ENCODE results near the gene GPR15. TPM values are rescaled to one million over a fixed set of nuclear protein-coding genes. Genes with fewer than 3 reads are reported as not detected.

Gene GPR15
- total and polyA plus RNA-seq, 2 donors (not counting 1 experiment from before 2014, with no cell fraction given), result under 0.01 TPM; not detected in 1

DNA sequence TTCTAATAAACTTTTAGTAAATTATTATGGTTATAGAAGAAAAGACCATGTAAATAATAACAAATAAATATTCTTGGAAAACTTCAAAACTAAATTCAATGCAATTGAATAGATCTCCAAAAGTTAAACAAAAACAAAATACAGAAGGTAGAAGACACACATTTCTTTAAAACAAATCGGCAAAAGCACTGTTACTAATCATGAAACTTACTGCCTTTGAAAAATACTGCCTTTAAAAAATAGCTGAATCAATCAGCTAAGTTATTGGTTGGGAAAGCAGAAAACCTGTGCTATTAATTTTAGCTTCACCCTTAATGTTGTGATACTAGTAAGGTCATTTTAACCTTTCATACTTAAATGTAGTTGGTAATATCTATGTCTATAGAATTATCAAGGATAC, 3.0 kb downstream of the GPR15 start:
- TF ChIP-seq, protein P1, sequence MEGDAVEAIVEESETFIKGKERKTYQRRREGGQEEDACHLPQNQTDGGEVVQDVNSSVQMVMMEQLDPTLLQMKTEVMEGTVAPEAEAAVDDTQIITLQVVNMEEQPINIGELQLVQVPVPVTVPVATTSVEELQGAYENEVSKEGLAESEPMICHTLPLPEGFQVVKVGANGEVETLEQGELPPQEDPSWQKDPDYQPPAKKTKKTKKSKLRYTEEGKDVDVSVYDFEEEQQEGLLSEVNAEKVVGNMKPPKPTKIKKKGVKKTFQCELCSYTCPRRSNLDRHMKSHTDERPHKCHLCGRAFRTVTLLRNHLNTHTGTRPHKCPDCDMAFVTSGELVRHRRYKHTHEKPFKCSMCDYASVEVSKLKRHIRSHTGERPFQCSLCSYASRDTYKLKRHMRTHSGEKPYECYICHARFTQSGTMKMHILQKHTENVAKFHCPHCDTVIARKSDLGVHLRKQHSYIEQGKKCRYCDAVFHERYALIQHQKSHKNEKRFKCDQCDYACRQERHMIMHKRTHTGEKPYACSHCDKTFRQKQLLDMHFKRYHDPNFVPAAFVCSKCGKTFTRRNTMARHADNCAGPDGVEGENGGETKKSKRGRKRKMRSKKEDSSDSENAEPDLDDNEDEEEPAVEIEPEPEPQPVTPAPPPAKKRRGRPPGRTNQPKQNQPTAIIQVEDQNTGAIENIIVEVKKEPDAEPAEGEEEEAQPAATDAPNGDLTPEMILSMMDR (conservative IDR thresholded peaks at IDR 0.05 in 1 of 2, IDR thresholded peaks at IDR 0.05 in 1 of 2; ENCODE audit: low read depth in 1 of 2, low read length in 2 of 2), result no peak
- no peak for TF ChIP-seq EZH2 (IDR thresholded peaks at IDR 0.05; ENCODE audit: low read length, missing control alignments)
- no peaks in the 10 kb centered on the region for H3K4me1 ChIP-seq (ENCODE audit: control insufficient read depth, extremely low read depth, insufficient read depth, low read length)
- H3K4me2 ChIP-seq (ENCODE audit: extremely low read depth, insufficient read depth, low read length), result no peak overlapping the region
- H3K79me2 ChIP-seq (ENCODE audit: control insufficient read depth, insufficient read depth, low read length), result no peaks in the 10 kb centered on the region
- no peak for DNase-seq (ENCODE audit: low read depth in 2 of 2)
- H3K4me3 ChIP-seq (replicated peaks in 1 of 4; ENCODE audit: control extremely low read depth in 1 of 4, insufficient read depth in 1 of 4, low read depth in 3 of 4, low read length in 4 of 4), result no peak overlapping the region
- H2AFZ ChIP-seq (ENCODE audit: low read length), result no peak overlapping the region
- H4K20me1 ChIP-seq (ENCODE audit: control insufficient read depth, extremely low read depth, insufficient read depth, low read length), result no peaks in the 10 kb centered on the region
- H3K27ac ChIP-seq (ENCODE audit: insufficient read depth, low read length), result no peak overlapping the region
- no peak overlapping the region for H3K9ac ChIP-seq (ENCODE audit: insufficient read depth, low read length)
- H3K9me3 ChIP-seq (ENCODE audit: control insufficient read depth, insufficient read depth, low read depth, low read length), result no peaks in the 10 kb centered on the region
- H3K36me3 ChIP-seq (ENCODE audit: control insufficient read depth, insufficient read depth, low read length), result no peaks in the 10 kb centered on the region
- H3K27me3 ChIP-seq (ENCODE audit: control insufficient read depth, insufficient read depth, low read length), result no peaks in the 10 kb centered on the region

DNA sequence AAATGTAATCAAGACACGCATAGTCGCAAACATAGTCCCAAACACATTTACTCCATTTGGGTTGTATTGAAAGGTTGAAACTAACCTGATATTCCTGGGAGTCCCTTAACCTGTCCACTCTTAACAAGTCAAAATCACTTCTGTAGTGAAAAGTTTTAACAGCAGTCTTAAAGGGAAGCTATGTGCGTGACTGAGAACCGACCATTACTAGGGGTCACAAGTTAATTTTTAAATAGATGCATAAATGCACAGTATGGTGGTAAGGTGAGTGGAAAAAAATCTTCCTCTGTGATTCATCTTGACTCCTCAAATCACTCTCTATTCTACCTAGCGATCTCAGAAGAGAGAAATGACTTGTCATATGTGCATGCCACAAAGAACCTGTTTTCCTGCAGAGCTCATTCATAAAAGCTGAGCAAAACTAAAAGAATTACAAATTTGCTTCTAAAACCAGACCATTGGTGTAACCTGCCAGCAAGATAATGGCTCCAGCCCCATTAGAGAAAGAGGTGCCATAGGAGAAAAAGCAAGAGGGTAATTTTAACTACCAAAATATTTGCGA, 4.8 kb downstream of the GPR15 start:
- Histone ChIP-seq H2AFZ (ENCODE audit: low read length) (no peak overlapping the region), H3K4me3 (replicated peaks in 1 of 4; ENCODE audit: control extremely low read depth in 1 of 4, insufficient read depth in 1 of 4, low read depth in 3 of 4, low read length in 4 of 4) (no peak overlapping the region), H4K20me1 (ENCODE audit: control insufficient read depth, extremely low read depth, insufficient read depth, low read length) (no peaks in the 10 kb centered on the region), H3K27me3 (ENCODE audit: control insufficient read depth, insufficient read depth, low read length) (no peaks in the 10 kb centered on the region), H3K9me3 (ENCODE audit: control insufficient read depth, insufficient read depth, low read depth, low read length) (no peaks in the 10 kb centered on the region), H3K36me3 (ENCODE audit: control insufficient read depth, insufficient read depth, low read length) (no peaks in the 10 kb centered on the region), H3K4me2 (ENCODE audit: extremely low read depth, insufficient read depth, low read length) (no peak overlapping the region), H3K4me1 (ENCODE audit: control insufficient read depth, extremely low read depth, insufficient read depth, low read length) (no peaks in the 10 kb centered on the region), H3K27ac (ENCODE audit: insufficient read depth, low read length) (no peak overlapping the region), H3K9ac (ENCODE audit: insufficient read depth, low read length) (no peak overlapping the region), H3K79me2 (ENCODE audit: control insufficient read depth, insufficient read depth, low read length) (no peaks in the 10 kb centered on the region)
- no peak for TF ChIP-seq EZH2 (IDR thresholded peaks at IDR 0.05; ENCODE audit: low read length, missing control alignments)
- TF ChIP-seq, protein P1 (conservative IDR thresholded peaks at IDR 0.05 in 1 of 2, IDR thresholded peaks at IDR 0.05 in 1 of 2; ENCODE audit: low read depth in 1 of 2, low read length in 2 of 2), result no peak
- no peak for DNase-seq (ENCODE audit: low read depth in 2 of 2)

DNA sequence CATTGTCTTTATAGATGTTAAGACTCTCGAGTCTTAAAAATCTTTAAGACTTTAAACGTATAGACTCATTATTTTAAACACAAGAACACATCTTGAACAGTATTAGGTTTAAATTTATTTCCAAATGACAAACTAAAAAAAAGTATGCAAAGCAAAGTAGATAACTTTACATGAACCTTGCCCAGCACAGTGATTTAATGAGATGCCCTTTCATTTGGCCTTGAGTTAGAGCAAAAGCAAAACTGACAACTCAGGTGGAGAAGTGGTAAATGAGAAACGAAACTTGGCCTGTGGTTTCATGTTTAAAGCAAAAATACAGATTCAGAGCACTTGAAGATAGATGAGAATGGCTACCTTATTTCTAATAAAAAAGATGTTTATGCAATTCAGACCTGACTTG, 8.6 kb downstream of the GPR15 start:
- Histone ChIP-seq H3K9ac (ENCODE audit: insufficient read depth, low read length) (no peak overlapping the region), H4K20me1 (ENCODE audit: control insufficient read depth, extremely low read depth, insufficient read depth, low read length) (no peaks in the 10 kb centered on the region), H3K36me3 (ENCODE audit: control insufficient read depth, insufficient read depth, low read length) (no peaks in the 10 kb centered on the region), H3K4me3 (replicated peaks in 1 of 4; ENCODE audit: control extremely low read depth in 1 of 4, insufficient read depth in 1 of 4, low read depth in 3 of 4, low read length in 4 of 4) (no peak overlapping the region), H3K4me1 (ENCODE audit: control insufficient read depth, extremely low read depth, insufficient read depth, low read length) (no peaks in the 10 kb centered on the region), H3K4me2 (ENCODE audit: extremely low read depth, insufficient read depth, low read length) (no peak overlapping the region), H3K9me3 (ENCODE audit: control insufficient read depth, insufficient read depth, low read depth, low read length) (no peaks in the 10 kb centered on the region), H3K27me3 (ENCODE audit: control insufficient read depth, insufficient read depth, low read length) (no peaks in the 10 kb centered on the region), H3K79me2 (ENCODE audit: control insufficient read depth, insufficient read depth, low read length) (no peaks in the 10 kb centered on the region), H2AFZ (ENCODE audit: low read length) (no peak overlapping the region), H3K27ac (ENCODE audit: insufficient read depth, low read length) (no peak overlapping the region)
- DNase-seq (ENCODE audit: low read depth in 2 of 2), result no peak
- TF ChIP-seq, protein P1 (conservative IDR thresholded peaks at IDR 0.05 in 1 of 2, IDR thresholded peaks at IDR 0.05 in 1 of 2; ENCODE audit: low read depth in 1 of 2, low read length in 2 of 2), result no peak
- no peak for TF ChIP-seq EZH2 (IDR thresholded peaks at IDR 0.05; ENCODE audit: low read length, missing control alignments)

All from fibroblast of lung (primary cell).